GM21390 (cell line): ENCODE data around the gene SIGLEC7.

ENCODE experiments used
- ATAC-seq: cut with Tn5 transposase; IDR thresholded peaks from one replicate; pipeline ENCODE4 v1.9.1; 2021; ENCODE audit not compliant: unreplicated experiment

Gene SIGLEC7

DNA sequence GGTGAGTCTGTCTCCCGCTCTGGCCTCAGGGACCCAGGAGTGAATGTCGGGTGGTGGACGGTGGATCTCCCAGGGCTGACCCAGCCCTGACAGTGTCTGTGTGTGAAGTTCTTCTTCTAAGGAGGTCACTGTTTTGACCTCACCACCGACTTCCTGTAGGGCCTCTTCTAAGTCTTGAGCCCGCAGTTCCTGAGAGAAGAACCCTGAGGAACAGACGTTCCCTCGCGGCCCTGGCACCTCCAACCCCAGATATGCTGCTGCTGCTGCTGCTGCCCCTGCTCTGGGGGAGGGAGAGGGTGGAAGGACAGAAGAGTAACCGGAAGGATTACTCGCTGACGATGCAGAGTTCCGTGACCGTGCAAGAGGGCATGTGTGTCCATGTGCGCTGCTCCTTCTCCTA lies at the start of gene SIGLEC7:
SIGLEC7 (plus strand) TSS at position 183 of the 400 bp plus-strand sequence; CDS start at position 252, 69 bp downstream.
- ATAC-seq, result no peak

- no peak for ATAC-seq
Observed at GRCh38 chr19:51093101-51093500, 49.0 kb upstream of the SIGLEC7 start.

- no peak for ATAC-seq
Observed at GRCh38 chr19:51093510-51094345, 48.4 kb upstream of the SIGLEC7 start.

GRCh38 chr19:51094696-51095279 lies 47.3 kb upstream of the SIGLEC7 start:
- ATAC-seq, result no peak

GRCh38 chr19:51096473-51097165 lies 45.5 kb upstream of the SIGLEC7 start:
- ATAC-seq, result no peak

DNA sequence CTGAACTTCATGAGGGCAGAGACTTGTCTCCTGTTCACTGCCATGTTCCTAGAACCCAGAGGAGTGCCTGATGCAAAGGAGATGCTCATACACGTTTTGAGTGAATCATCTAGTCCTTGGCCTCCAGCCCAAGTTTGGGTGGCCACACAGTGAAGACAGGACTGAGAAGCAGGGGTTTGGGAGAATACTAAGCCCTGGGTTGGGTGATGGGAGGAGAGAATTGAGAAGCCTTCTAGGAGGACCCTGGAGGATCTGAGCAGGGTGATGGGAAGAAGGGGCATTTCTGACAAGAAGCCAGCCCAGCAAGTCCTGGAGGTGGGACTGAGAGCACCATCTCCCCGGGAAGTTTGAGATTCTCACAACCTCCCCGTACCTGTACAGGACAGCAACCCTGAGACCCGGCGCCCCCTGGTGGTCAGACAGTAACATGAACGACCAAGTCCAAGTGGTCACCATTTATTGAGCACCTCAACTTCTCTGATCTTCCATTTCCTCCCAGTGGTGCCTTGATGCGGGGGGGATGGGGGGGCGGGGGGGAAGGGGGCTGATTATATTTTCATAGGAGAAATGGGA lies 44.8 kb upstream of the SIGLEC7 start:
- ATAC-seq, result no peak

DNA sequence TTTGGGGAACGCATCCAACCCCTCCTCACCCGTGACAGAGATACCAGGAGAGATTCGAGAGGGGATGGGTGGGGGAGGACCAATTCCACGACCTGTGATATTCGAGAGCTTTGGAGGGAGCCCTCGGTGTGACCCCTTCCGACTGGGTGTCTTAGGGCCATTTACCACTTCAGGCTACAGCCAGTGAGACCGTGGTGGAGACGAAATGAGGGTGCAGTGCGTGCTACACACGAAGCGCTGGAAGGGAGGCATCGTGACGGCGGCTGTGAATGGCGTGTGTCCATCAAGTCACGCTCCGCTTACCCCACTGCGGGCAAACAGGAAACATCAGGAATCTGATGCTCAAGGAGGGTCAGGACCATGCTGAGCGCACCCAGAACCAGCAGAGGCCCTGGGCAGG lies 44.3 kb upstream of the SIGLEC7 start:
- no peak for ATAC-seq

DNA sequence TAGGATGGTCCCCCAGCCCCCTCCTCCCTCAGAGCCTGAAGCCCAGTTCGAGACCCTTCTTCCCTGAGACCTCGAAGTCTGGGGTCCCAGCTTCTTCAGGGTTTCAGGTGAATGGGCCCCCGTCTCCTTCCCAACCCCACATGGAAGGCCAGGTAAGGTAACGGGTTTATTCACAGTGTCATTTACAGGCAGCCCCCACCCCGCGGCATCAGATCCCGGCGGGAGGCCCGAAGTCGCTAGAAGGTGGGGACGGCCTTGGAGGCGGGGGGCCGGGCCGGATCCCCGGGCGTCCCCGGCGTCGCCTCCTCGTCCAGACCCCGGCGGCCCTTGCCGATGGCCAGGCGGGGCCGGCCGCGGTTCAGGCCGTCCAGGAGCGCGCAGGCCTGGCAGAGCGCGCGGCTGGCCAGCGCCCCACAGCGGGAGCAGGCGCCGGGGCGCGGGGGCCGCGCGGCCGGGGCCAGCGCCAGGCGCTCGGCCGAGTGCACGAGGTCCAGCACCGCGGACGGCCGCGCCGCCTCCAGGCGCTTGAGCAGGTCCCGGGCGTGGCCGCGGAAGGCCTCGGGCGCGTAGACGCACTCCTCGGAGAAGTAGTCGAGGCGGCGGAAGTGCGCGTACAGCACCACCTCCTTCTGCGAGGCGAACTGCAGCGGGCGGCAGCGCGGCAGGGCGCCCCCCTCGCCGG lies 43.6 kb upstream of the SIGLEC7 start:
- no peak for ATAC-seq

- ATAC-seq, result no peak
Observed at GRCh38 chr19:51099047-51099382, 43.1 kb upstream of the SIGLEC7 start.

DNA sequence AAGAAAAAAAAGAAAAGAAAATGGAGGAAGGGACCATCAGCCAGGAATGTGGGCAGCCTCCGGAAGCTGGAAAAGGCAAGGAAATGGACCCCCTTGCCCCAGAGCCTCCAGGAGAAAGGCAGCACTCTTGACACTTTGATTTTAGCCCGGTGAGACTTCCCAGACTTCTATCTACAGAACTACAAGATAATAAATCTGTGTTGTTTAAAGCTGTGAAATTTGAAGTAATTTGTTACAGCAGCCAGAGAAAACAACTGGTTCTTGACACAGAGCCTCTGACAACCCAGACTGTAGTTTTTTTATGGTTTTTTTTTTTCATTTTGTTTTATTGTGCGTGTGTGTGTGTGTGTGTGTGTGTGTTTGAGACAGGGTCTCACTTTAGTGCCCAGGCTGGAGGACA lies 41.5 kb upstream of the SIGLEC7 start:
- no peak for ATAC-seq

DNA sequence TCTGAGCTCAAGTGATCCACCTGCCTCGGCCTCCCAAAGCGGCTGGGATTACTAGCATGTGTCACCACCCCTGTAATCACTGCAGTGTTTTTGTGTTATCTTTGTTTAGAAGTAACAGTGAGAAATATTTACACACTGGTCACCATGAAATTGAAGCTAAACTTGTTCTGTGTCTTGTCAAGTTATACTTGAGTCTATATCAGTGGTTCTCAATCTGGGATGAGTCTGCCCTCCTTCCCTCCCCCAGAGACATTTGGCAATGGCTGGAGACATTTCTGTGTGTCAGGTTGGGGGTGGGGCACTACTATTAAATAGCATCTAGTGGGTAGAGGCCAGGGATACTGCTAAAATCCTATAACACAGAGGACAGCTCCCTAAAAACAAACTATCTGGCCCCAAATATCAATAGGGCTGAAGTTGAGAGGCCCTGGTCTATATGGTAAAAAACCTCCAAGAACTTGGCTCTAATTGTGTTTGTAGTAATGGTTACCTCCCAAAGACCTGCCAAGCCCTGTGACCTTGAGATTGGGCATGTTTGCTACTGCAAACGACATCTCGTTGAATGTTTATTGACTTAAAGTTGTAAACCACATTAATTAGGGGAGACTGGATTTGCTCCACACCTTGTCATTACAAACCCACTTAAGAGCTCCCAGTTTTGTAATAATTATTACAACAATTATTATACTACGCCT lies 40.8 kb upstream of the SIGLEC7 start:
- ATAC-seq, result no peak

DNA sequence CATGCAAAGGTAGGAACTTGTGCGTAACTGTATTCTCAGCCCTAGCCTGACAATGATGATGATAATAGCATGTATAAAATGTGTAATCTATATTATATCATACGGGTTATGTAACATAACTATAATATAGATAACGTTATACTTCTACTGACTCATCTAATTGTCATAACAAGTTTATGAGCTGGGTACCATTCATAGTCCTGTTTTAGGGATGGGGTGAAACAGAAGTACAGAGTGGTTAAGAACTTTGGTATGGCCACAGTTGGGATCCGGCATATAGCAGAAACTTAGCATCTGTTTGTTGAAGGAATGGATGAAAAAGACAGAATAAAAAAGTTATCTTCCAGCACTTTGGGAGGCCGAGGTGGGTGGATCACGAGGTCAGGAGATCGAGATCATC lies 39.1 kb upstream of the SIGLEC7 start:
- no peak for ATAC-seq

DNA sequence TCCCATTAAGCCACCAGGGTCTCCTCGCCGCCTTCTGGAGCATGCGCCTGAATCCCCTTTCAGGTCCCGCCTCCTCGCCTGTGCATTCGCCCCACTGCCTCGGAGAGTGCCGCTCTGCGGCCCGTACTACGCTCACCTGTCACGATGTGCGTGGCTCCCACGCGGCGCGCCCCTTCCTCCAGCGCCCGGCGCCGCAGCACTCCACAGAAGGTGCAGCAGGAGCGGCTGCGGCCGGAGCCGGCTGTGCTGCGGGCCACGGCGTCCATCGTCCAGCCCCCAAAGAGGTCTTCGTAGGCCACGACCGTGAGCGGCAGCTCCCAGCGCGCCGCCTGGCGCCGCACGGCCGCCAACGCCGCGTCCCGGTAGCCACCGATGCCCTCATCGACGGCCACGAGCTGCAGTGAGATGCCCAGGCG lies 38.2 kb upstream of the SIGLEC7 start:
- ATAC-seq, result no peak

- ATAC-seq, result no peak
Observed at GRCh38 chr19:51107406-51108065, 34.6 kb upstream of the SIGLEC7 start.

DNA sequence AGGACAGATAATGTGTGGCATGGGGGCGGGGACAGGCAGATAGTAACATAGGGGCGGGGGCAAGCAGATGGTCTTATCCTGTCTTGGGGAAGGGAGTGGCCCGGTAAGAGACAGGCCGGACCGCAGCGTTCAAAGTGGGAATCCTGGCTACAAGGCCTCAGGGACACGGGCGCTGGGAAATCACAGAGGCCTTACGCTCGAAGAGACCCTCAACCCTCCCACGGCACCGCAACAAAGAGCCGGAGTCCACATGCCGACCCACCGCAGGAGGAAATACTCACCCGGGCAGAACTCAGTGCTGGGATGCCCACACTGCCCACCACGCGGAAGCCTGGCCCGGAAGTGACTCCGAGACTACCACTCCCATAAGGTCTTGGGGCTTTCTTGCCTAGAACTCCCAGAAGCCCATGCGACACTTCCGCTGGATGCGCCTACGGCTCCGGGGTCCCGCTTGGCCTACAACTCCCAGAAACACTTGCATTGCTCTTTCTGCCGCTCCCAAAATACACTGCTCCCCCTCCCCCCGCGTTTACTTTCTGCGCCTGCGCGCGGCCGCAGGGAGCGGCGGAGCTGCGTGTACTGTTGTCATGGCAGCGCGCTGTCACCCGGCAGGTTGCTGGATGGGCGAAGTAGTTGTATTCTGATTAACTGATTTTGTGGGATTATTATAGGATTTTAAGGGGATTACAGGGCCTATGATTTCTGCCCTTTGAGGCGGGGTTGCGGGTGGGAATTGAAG lies 33.9 kb upstream of the SIGLEC7 start, which contains the start of gene CTU1:
CTU1 (minus strand) TSS at position 344 of the 739 bp plus-strand sequence. CDS start 3,840 bp downstream, outside the sequence.
- peak; percentile 88 for ATAC-seq

DNA sequence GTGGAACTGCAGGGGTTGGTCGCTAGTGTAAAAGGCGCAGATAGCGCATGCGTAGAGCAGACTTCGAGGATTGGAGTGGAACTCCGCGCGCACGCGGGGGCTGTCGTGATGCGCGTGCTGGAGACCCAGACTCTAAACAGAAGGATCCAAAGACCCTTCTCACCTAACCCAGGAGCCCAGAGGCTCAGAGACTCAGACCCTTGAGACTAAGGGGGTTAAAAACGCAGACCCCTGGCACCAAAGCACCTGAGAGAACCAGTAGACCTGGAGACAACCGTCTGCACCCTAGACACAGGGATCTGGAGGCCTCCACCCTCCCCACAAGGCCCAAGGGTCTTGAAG lies 33.3 kb upstream of the SIGLEC7 start:
- peak; percentile 24 for ATAC-seq

DNA sequence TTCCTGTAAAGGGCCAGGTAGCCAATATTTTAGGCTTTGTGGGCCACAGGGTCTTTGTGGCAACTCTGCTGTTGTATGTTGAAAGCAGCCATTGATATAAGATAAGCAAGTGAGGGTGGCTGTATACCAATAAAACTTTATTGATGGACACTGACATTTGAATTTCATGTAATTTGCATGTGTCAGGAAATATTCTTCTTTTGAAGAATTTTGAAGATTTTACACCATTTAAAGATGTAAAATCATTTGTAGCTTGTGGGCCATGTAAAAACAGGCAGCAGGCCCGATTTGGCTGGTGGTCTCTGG lies 31.5 kb upstream of the SIGLEC7 start:
- ATAC-seq, result no peak

DNA sequence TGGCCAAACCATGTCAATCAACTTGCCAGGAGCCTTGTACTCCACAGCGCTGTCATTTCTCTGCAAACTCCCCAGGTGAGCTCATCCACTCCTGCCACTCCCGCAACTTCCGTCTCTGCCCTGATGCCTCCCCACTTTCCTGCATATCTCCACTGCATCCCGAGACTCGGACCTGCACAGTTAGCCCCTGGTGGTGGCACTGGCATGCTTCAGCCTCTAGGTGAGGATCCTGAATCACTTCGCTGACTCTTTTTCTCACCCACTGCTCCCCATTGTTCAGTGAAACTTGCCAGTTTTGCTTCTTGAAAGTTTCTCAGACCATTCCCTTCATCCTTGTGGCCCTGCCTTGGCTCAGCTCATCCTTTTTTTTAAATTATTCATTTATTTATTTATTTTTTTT lies 30.5 kb upstream of the SIGLEC7 start:
- ATAC-seq, result no peak

GRCh38 chr19:51114087-51114729 lies 27.9 kb upstream of the SIGLEC7 start:
- ATAC-seq, result no peak
